Calu3 (cell line): Measurements from ENCODE around the gene ENG. TPM values are rescaled to one million over a fixed set of nuclear protein-coding genes. Genes with fewer than 3 reads are reported as not detected.

Source experiments
- BruUV-seq: library from RNA; stranded (reverse); fragments of 400-500 nt; replicated peaks from 2 replicates; lab custom pipeline; 2021; lab: Mats Ljungman, UMichigan
- CTCF ChIA-PET: fragments of 300-600 bp; sonication (Branson Sonifier 250); formaldehyde crosslinking; loops from one replicate; lab custom pipeline; 2022; ENCODE audit warnings: antibody characterized with exemption; lab: Charles Lee
- DNase-seq: peaks from one replicate; pipeline ENCODE4 v3.0.0; 2022
- H3K27ac Mint-ChIP-seq: one replicate; pipeline ENCODE4 v1.8.0; 2022; ENCODE audit warnings: mixed read lengths; ENCODE audit not compliant: unreplicated experiment
- H3K27me3 Mint-ChIP-seq: one replicate; pipeline ENCODE4 v1.8.0; 2022; ENCODE audit warnings: mixed read lengths; ENCODE audit not compliant: unreplicated experiment
- H3K36me3 Mint-ChIP-seq: one replicate; pipeline ENCODE4 v1.8.0; 2022; ENCODE audit warnings: mild to moderate bottlenecking, moderate library complexity, mixed read lengths; ENCODE audit not compliant: insufficient read depth, unreplicated experiment
- H3K4me1 Mint-ChIP-seq: one replicate; pipeline ENCODE4 v1.8.0; 2022; ENCODE audit warnings: mild to moderate bottlenecking, low read depth, mixed read lengths; ENCODE audit not compliant: unreplicated experiment
- H3K4me3 Mint-ChIP-seq: one replicate; pipeline ENCODE4 v1.8.0; 2022; ENCODE audit warnings: mild to moderate bottlenecking, low read depth, moderate library complexity, mixed read lengths; ENCODE audit not compliant: unreplicated experiment
- H3K9me3 Mint-ChIP-seq: one replicate; pipeline ENCODE4 v1.8.0; 2022; ENCODE audit warnings: low read depth, mixed read lengths; ENCODE audit not compliant: unreplicated experiment
- CTCF ChIP-seq: fragments of 200-600 bp; IDR thresholded peaks from one replicate; pipeline ENCODE4 v1.8.0; 2022; ENCODE audit warnings: antibody characterized with exemption; ENCODE audit not compliant: unreplicated experiment
- intact Hi-C: fragments of 100-400 bp; cut with micrococcal nuclease; formaldehyde crosslinking; loops from one replicate; pipeline ENCODE4 v1.10.0; 2022; ENCODE audit not compliant: unreplicated experiment
- total RNA-seq: library from RNA; stranded (reverse); gene quantifications from 2 replicates; pipeline ENCODE4 v1.2.3, GENCODE V29; 2022

Gene ENG
- total RNA-seq, 1 experiment from 2014 or later = not detected

GRCh38 chr9:127802576-127803443 is 51.6 kb downstream of the ENG start, which contains the start of gene FPGS:
Gene FPGS, plus strand, starts transcription at chr9:127802882. Its CDS starts 43 bp downstream, at chr9:127802925.
- no TSS peak for BruUV-seq

GRCh38 chr9:127801955-127802575 is 52.4 kb downstream of the ENG start:
- TF ChIP-seq CTCF = no peak
- Mint-ChIP-seq H3K9me3 (no peaks in the 10 kb centered on the region), H3K4me1 (no peaks in the 10 kb centered on the region), H3K36me3 (peaks cover 34% of the 10 kb centered on the region), H3K4me3 (peak overlapping the region; percentile 93), H3K27me3 (no peaks in the 10 kb centered on the region), H3K27ac (peak overlapping the region; percentile 94)
- DNase-seq = no peak
- intact Hi-C loops = no loop called here
- BruUV-seq = TSS peak; percentile 50
- CTCF ChIA-PET = interaction anchor here (0.6 to 1.1 kb wide), 2 partner anchors 31 to 68 kb away, joined by 3 to 4 read pairs; no protein-coding TSS in a partner anchor

More at GRCh38 chr9:127802576-127803443, 51.6 kb downstream of the ENG start, which contains the start of gene FPGS:
- H3K36me3 Mint-ChIP-seq = peaks cover 39% of the 10 kb centered on the region
- H3K27me3 Mint-ChIP-seq = no peaks in the 10 kb centered on the region
- peak within 1 kb of the TSS; percentile 93 for H3K4me3 Mint-ChIP-seq
- peak within 1 kb of the TSS; percentile 94 for H3K27ac Mint-ChIP-seq
- no peaks in the 10 kb centered on the region for H3K9me3 Mint-ChIP-seq
- CTCF ChIA-PET = interaction anchor here (0.6 to 1.1 kb wide), 4 partner anchors 22 to 67 kb away, joined by 3 to 8 read pairs (median 4); no protein-coding TSS in a partner anchor
- no peaks in the 10 kb centered on the region for H3K4me1 Mint-ChIP-seq
- peak; percentile 78 for DNase-seq
- intact Hi-C loops = no loop called here
- no peak for TF ChIP-seq CTCF

- intact Hi-C loops = no loop called here
- Mint-ChIP-seq H3K27ac (no peak overlapping the region), H3K27me3 (no peaks in the 10 kb centered on the region), H3K36me3 (peaks cover 28% of the 10 kb centered on the region), H3K4me1 (no peaks in the 10 kb centered on the region), H3K9me3 (no peaks in the 10 kb centered on the region), H3K4me3 (no peak overlapping the region)
- TF ChIP-seq CTCF = no peak
- BruUV-seq = no TSS peak
- DNase-seq = no peak
- CTCF ChIA-PET = interaction anchor here (0.7 kb wide), 1 partner anchor 161 kb away, joined by 3 read pairs; no protein-coding TSS in a partner anchor
Observed at GRCh38 chr9:127796852-127797370, 57.5 kb downstream of the ENG start.

- CTCF ChIA-PET = interaction anchor here (0.7 kb wide), 2 partner anchors 23 to 160 kb away, joined by 3 read pairs; no protein-coding TSS in a partner anchor
- DNase-seq = no peak
- H3K4me1 Mint-ChIP-seq = no peaks in the 10 kb centered on the region
- H3K9me3 Mint-ChIP-seq = no peaks in the 10 kb centered on the region
- no peaks in the 10 kb centered on the region for H3K27me3 Mint-ChIP-seq
- intact Hi-C loops = no loop called here
- H3K27ac Mint-ChIP-seq = no peak overlapping the region
- BruUV-seq = no TSS peak
- TF ChIP-seq CTCF = no peak
- no peak overlapping the region for H3K4me3 Mint-ChIP-seq
- peaks cover 33% of the 10 kb centered on the region for H3K36me3 Mint-ChIP-seq
Observed at GRCh38 chr9:127796225-127796813, 58.1 kb downstream of the ENG start.
